OCI-M2 (cell line): Measurements from ENCODE around the gene RAB27A.
A peak's percentile ranks its signal among the peaks of the same experiment; 100 is the strongest.

ENCODE experiments used
- DNase-seq: peaks from one replicate; lab custom pipeline; 2025; ENCODE audit not compliant: unreplicated experiment; lab: John Stamatoyannopoulos, UW

RAB27A gene

GRCh38 chr15:55230051-55230670, 59.5 kb downstream of the RAB27A start:
- DNase-seq = no peak

- no peak for DNase-seq
These were observed 63.5 kb downstream of the RAB27A start for GRCh38 chr15:55226127-55226526.

GRCh38 chr15:55224892-55225291, 64.7 kb downstream of the RAB27A start:
- DNase-seq = no peak

GRCh38 chr15:55222588-55222987, 67.0 kb downstream of the RAB27A start:
- DNase-seq = no peak

- DNase-seq = no peak
These were observed 68.3 kb downstream of the RAB27A start for GRCh38 chr15:55221090-55222011.

- DNase-seq = no peak
These were observed 69.0 kb downstream of the RAB27A start for GRCh38 chr15:55220606-55221005.

- DNase-seq = no peak
These were observed 71.6 kb downstream of the RAB27A start for GRCh38 chr15:55218056-55218455.

- no peak for DNase-seq
These were observed 85.1 kb downstream of the RAB27A start for GRCh38 chr15:55204464-55204863.

- DNase-seq = no peak
These were observed 87.4 kb downstream of the RAB27A start for GRCh38 chr15:55202206-55202605.

GRCh38 chr15:55198706-55199105, 90.9 kb downstream of the RAB27A start:
- DNase-seq = no peak

GRCh38 chr15:55197719-55198118, 91.9 kb downstream of the RAB27A start:
- no peak for DNase-seq

GRCh38 chr15:55197362-55197705, 92.3 kb downstream of the RAB27A start:
- DNase-seq = no peak

- DNase-seq = peak; percentile 74
These were observed 92.9 kb downstream of the RAB27A start, which contains the start of gene RSL24D1 for GRCh38 chr15:55196458-55197361. Gene RSL24D1, minus strand, starts transcription at chr15:55196941. Its CDS starts 51 bp downstream, at chr15:55196890.

GRCh38 chr15:55195996-55196395, 93.6 kb downstream of the RAB27A start:
- no peak for DNase-seq

GRCh38 chr15:55194256-55194655, 95.4 kb downstream of the RAB27A start:
- no peak for DNase-seq

GRCh38 chr15:55186331-55186730, 103.3 kb downstream of the RAB27A start:
- no peak for DNase-seq

GRCh38 chr15:55183679-55184078, 105.9 kb downstream of the RAB27A start:
- DNase-seq = no peak

- no peak for DNase-seq
These were observed 110.5 kb downstream of the RAB27A start for GRCh38 chr15:55179141-55179540.

- DNase-seq = no peak
These were observed 119.3 kb downstream of the RAB27A start for GRCh38 chr15:55170361-55170760.

GRCh38 chr15:55168350-55168974, 121.2 kb downstream of the RAB27A start:
- DNase-seq = no peak

- DNase-seq = no peak
These were observed 125.3 kb downstream of the RAB27A start for GRCh38 chr15:55164284-55164683.
